SK-N-SH (cell line): Measurements from ENCODE around the gene TOM1L1.

Experiments
- CTCF ChIP-seq: fragments of 200-600 bp; sonication (generic); IDR thresholded peaks from 2 replicates; pipeline ENCODE4 v1.6.1; 2017; ENCODE audit warnings: antibody characterized with exemption, mild to moderate bottlenecking, moderate library complexity
- REST ChIP-seq: IDR thresholded peaks from 2 replicates; pipeline ENCODE4 v1.6.1; 2012; ENCODE audit warnings: mild to moderate bottlenecking, low read depth, low read length, moderate library complexity
- USF2 ChIP-seq: fragments of 150-350 bp; IDR thresholded peaks from 2 replicates; pipeline ENCODE4 v1.6.1; 2017; ENCODE audit warnings: antibody characterized with exemption, low read length, low read depth, borderline replicate concordance
- ZBTB33 ChIP-seq: IDR thresholded peaks from 2 replicates; pipeline ENCODE4 v1.4.0; 2012; ENCODE audit warnings: low read depth, borderline replicate concordance

- TF ChIP-seq ZBTB33 = no peak
- no peak for TF ChIP-seq CTCF
- no peak for TF ChIP-seq USF2
- TF ChIP-seq REST = no peak
Observed at GRCh38 chr17:54909766-54910165, 9.1 kb downstream of the TOM1L1 start.
